ENCODE measurements around the gene FXR2.

Gene FXR2

DNA sequence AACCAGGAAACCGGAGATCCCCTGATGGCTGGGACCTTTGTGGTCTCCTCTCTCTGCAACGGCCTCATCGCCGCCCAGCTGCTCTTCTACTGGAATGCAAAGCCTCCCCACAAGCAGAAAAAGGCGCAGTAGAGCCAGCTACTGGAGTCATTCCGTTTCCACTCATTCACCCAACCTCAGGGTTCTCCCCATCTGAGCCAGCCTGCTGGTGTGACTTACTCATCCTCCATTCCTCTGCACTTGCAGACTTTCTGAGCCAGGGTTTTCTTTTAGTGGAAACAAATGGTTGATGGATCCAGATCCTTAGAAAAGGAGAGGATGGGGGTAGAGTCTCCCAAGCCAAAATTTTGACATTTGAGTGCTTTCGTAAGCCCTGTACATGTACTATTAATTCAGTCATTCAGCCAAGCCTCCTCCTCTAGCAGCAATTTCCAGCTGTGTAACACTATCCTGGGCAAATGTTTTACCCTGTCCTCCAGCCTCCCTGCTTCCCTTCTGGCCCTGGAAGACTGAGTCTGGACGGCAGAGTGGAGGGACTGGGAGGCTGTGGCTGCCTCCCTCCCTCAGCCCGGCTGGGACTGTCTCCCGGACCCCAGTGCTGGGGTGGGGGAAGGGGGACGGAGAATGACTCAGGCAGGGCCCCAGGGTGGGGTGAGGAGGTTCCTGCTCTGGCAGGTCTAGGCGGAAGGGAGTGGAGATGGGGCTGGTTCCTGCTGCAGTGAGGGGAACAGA, 27.1 kb downstream of the FXR2 start:
- TF ChIP-seq, protein P1, sequence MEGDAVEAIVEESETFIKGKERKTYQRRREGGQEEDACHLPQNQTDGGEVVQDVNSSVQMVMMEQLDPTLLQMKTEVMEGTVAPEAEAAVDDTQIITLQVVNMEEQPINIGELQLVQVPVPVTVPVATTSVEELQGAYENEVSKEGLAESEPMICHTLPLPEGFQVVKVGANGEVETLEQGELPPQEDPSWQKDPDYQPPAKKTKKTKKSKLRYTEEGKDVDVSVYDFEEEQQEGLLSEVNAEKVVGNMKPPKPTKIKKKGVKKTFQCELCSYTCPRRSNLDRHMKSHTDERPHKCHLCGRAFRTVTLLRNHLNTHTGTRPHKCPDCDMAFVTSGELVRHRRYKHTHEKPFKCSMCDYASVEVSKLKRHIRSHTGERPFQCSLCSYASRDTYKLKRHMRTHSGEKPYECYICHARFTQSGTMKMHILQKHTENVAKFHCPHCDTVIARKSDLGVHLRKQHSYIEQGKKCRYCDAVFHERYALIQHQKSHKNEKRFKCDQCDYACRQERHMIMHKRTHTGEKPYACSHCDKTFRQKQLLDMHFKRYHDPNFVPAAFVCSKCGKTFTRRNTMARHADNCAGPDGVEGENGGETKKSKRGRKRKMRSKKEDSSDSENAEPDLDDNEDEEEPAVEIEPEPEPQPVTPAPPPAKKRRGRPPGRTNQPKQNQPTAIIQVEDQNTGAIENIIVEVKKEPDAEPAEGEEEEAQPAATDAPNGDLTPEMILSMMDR (IDR thresholded peaks at IDR 0.05; ENCODE audit: insufficient read depth, low read length, missing control alignments): peak; percentile 21
- peak overlapping the region; percentile 23; the same call in 1 of the 2 replicates for H3K4me3 ChIP-seq (ENCODE audit: low read depth, low read length)
- ChIA-PET POLR2A (interaction anchor here (0.6 to 4.4 kb wide), 10 partner anchors 9 to 236 kb away, joined by 3 to 31 read pairs (median 4); partner anchors contain the start of genes CD68, FXR2, POLR2A and SAT2), CTCF (interaction anchor here (0.9 to 5.1 kb wide), 8 partner anchors 9 to 100 kb away, joined by 3 to 57 read pairs (median 21); partner anchors contain the start of genes CD68, SENP3, TP53 and WRAP53)
- DNase-seq (ENCODE audit: low read depth, low spot score): peak; percentile 86

GRCh38 chr17:7586673-7587419, 27.9 kb downstream of the FXR2 start:
- TF ChIP-seq, protein P1 (IDR thresholded peaks at IDR 0.05; ENCODE audit: insufficient read depth, low read length, missing control alignments): peak; percentile 12
- ChIA-PET CTCF (interaction anchor here (0.9 to 5.1 kb wide), 8 partner anchors 11 to 101 kb away, joined by 3 to 57 read pairs (median 4); partner anchors contain the start of genes SENP3, TP53 and WRAP53), POLR2A (interaction anchor here (0.6 to 4.4 kb wide), 10 partner anchors 8 to 236 kb away, joined by 3 to 31 read pairs (median 4); partner anchors contain the start of genes CD68, FXR2, POLR2A and SAT2)
- no peak overlapping the region for H3K4me3 ChIP-seq (ENCODE audit: low read depth, low read length)
- DNase-seq (ENCODE audit: low read depth, low spot score): no peak

- TF ChIP-seq, protein P1 (IDR thresholded peaks at IDR 0.05; ENCODE audit: insufficient read depth, low read length, missing control alignments): no peak
- H3K4me3 ChIP-seq (ENCODE audit: low read depth, low read length): peak within 1 kb of the TSS; percentile 81
- DNase-seq (ENCODE audit: low read depth, low spot score): peak; percentile 73
- ChIA-PET CTCF (interaction anchor here (1.0 to 5.1 kb wide), 4 partner anchors 23 to 303 kb away, joined by 3 to 57 read pairs (median 19); partner anchors contain the start of genes SENP3, TP53 and WRAP53), POLR2A (interaction anchor here (0.6 to 3.6 kb wide), 6 partner anchors 9 to 103 kb away, joined by 4 to 45 read pairs (median 6); partner anchors contain the start of genes POLR2A, TP53 and WRAP53)
Measured at GRCh38 chr17:7583253-7584109, 31.2 kb downstream of the FXR2 start, which contains the start of gene MPDU1. Gene MPDU1, plus strand, starts transcription at chr17:7583852. Its CDS starts 11 bp downstream, at chr17:7583863.

DNA sequence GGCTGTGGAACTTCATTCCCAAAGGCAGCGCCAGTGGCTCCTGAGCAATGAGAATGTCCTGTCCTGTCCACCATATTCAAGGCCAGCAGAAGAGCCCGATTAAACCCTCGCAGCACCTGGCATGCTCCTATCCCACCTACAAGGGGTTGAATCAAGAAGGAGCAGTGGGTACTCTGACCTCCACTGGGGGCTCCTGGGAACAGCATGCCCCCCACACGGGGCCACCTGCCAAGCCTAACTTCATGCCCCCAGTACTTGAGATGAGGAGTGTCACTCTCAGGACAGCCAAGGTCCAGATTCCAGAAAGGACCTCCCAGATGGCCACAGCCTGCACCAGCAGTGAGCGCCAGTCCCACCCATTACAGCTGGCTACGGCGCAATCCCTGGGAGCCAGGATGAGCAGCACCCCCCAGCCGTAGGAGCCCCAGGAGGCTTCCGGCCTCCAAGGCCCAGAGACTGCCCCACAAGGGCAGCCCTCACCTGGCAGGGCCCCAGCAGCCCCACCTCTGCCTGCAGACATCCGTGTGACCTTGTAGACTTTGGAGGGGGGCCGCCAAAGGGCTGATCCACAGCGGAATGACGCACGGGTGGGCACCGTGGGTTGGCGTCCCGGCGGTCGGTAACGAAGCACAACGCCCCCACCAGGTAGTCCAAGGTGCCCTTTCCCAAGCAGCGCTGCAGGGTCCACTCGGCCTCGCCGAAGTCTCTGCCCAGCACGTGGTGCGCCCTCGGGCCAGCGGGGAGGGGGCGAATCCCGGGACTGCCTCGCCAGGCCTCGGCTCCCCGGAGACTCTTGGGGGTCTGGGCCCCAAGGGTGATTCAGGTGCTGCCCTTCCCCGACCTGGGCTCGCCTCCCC, 32.1 kb downstream of the FXR2 start:
- TF ChIP-seq, protein P1 (IDR thresholded peaks at IDR 0.05; ENCODE audit: insufficient read depth, low read length, missing control alignments): no peak
- ChIA-PET POLR2A (interaction anchor here (0.7 to 3.6 kb wide), 6 partner anchors 9 to 104 kb away, joined by 3 to 45 read pairs (median 6); partner anchors contain the start of genes POLR2A, TP53 and WRAP53), CTCF (interaction anchor here (1.0 to 5.1 kb wide), 4 partner anchors 22 to 302 kb away, joined by 3 to 57 read pairs (median 19); partner anchors contain the start of genes SENP3, TP53 and WRAP53)
- peak overlapping the region; percentile 81 for H3K4me3 ChIP-seq (ENCODE audit: low read depth, low read length)
- no peak for DNase-seq (ENCODE audit: low read depth, low spot score)

All from AG04449 (cell line).